UCSD-AML1 (cell line): Measurements from ENCODE around the gene KLF3.
"Not testable (repeated sequence)": the region's sequence is repeated elsewhere in the genome, so short reads cannot be mapped to it uniquely, and the experiment has no call there.

ENCODE experiments used
- DNase-seq: peaks from one replicate; lab custom pipeline; 2025; ENCODE audit not compliant: unreplicated experiment; lab: John Stamatoyannopoulos, UW

The KLF3 gene

DNA sequence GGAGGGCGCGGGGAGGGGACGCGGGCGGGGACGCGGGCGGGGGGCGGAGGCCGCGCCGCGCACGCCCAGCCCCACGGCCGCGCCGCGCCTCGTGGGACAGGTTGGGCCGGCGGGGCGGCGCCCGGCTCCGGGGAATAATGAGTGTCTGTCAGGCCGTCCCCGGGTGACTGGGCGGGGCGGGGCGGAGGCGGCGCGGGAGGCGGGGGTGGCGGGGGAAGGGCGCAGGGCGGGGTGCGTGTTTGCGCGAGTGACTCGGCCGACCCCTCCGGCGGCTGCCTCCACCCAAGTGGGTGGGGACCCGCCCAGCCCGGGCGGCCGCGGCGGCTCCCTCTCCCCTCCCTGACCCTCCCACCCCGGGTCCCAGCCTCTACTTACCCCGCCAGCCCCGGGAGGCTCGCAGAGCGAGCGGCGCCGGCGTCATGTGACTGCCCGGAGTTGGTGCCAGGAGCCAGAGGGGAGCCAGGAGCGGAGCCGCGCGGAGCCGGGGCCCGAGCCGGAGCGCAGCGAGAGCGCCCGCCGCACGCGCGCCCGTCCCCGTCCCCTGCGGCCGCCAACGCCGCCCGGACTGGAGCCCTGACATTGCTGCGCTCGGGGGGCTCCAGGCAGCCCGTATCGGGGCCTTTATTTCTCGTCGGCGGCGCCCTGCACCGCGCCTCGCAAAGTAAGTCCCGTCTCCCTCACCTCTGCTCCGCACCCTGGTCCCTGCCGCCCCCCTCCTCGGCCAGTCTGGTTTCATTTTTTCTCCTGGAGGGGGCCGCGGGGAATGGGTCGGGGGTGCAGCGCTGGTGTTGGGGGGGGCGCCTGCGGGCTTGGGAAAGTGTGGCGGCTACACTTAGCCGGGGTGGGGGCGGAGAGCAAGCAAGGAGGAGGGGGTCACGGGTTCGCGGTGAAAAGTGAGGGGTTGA, at the start of gene KLF3:
Gene KLF3 (plus strand): TSS at position 399 of the 905 bp plus-strand sequence. CDS start 16,427 bp downstream, outside the sequence.
- peak; percentile 90 for DNase-seq

DNA sequence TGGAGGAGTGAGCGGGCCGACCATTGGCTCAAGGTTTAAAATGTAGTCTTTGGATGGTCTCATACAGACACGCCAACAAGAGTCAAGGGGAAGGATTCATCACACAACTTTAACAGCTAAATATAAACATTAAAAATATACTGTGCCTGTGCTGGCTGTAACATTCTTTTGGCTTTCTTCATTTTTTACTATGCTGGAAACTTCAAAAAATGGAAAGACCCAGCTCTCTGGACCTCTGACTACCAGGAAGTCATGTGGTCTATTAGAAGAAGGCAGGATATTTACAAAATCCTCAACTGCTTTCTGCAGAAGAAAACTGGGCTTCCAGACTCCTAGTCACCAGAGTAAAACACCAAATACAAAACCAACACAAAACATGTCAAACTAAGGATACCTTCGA, 49.8 kb upstream of the KLF3 start:
- DNase-seq, result no peak

DNA sequence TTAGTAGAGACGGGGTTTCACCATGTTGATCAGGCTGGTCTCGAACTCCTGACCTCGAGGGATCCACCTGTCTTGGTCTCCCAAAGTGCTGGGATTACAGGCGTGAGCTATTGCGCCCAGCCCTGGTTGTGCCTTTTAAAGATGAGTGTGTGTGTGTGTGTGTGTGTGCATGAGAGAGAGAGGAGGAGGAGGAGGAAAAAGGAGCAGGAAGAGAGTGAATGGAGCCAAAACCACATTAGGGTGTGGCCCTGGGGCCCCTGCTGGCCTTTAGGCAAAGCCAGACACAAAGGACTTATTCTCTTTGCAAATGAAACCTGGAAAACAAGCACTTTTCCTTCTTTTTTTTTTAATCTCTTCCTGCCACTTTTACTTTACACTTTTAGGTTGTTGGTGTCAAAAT, 48.2 kb upstream of the KLF3 start:
- DNase-seq, result peak; percentile 20

DNA sequence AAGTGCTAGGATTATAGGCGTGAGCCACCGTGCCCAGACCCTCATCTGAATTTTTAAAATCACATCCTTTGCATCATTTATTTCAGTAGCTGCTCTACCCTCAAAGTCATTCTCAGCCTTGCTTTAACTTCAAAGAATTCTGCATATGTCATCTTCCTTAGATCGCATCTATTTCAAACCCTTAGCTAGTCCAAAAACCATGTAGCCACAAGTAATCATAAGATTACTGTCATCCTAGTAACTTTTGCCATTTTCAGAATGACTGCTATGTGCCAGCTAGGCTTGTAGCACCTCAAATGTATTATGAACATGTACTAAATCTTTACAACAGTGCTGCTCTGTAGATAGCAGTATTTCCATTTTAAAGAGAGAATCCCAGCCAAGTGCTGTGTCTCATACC, 45.5 kb upstream of the KLF3 start:
- no peak for DNase-seq

DNA sequence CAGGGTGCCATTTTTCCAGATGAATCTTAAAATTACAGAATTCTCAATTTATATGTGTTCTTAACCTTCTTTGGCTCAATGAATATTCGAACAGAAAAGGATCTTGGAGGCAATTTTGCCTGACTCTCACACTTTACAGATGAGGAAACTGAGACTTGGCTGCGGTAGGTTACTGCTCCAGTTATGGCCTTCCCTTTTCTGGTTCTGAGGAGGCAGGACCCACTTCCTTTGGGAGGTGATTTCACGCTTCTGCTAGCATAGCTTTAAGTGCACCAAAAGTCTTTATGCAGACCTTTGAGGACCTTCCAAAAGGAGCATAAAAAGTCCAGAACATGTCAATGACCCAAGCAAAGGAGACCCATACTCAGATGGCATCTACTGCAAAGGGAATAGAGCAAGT, 44.7 kb upstream of the KLF3 start:
- no peak for DNase-seq

DNA sequence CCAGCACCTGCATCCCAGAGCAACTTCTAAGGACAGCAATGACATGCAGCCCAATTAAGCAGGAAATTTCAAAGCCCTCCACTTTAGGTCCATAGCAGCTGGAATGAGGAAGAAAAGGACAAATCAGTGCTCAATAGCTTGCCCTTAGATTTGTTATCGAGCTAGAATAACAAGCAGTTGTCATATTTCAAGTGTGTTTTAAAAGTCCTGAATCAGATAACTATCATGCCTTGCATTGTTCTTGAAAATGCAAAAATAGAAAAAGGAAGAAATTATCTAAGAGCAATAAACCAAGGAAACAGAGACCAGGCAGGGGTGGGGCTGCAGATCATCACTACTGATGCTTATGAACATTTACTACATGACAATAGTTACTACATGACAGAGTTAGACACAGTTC, 43.9 kb upstream of the KLF3 start:
- DNase-seq, result no peak

DNA sequence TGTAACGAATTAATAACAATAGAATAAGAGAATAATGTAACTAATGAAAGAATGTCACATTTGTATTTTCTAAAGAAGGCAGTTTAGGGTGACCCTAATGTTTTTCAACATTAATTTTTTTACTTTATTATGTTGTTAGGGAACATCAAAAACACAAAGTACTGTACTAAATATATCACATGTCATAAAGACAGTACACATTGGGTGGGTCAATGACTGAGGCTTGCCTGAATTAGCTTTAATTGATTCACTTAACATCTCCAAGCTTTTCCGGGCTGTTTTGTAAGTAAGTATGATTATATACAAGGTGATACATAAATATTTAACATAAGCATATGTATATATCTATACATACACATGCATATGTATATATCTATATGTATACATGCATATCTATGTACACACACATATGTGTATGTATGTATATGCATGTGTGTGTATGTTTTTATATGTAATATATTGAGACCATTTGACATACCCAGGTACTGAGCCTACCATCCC, 43.4 kb upstream of the KLF3 start:
- DNase-seq, result no peak

DNA sequence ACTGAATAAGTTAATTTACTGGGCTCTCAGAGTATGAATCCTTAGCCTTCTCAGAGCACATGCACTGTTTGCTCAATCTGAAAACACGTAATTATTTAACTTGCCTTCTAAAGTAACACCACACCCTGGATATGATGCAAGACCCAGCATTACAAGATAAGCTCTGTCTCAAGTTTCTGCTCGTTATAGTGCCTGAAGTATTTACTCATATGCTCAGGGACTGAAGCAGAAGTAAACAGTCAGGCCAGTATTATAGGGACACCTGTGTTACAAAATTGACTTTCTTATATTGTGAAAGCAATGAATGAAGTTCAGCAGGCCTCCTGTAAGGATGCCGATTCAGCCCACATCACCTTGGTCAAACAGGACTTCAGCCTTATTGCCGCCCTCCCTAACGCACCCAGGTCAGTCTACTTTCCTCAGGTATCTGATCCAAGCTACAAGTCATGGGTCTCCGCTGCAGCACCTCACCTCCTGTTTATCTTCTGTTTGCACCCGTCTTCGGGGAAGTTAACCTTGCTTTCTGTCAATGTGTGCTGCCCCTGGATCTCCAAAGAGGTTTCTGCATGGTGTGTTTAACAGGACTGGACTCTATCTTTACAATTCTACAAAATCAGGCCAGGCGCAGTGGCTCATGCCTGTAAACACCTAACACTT, 42.8 kb upstream of the KLF3 start:
- no peak for DNase-seq

DNA sequence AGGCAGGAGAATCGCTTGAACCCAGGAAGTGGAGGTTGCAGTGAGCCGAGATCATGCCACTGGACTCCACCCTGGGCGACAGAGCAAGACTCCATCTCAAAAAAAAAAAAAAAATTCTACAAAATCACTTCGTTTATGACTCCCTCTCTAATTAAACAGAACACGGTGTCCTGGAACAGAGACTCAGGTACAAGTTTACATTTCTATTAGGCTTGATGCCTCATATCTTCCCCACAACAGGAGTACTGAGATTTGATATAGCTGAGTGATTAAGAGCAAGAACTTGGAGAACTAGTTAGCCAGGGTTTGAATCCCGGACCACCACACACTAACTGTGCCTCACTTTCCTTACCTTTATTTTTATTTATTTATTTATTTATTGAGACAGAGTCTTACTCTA, 42.2 kb upstream of the KLF3 start:
- no peak for DNase-seq

DNA sequence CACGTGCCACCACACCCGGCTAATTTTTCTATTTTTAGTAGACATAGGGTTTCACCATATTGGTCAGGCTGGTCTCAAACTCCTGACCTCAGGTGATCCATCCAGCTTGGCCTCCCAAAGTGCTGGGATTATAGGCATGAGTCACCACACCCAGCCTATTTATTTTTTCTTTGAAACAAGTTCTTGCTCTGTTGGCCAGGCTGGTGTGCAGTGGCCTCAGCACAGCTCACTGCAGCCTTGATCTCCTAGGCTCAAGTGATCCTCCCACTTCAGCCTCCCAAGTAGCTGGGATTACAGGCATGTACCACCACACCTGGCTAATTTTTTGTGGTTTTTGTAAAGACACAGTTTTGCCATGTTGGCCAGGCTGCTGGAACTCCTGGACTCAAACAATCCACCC, 41.7 kb upstream of the KLF3 start:
- DNase-seq, result not testable (repeated sequence)

DNA sequence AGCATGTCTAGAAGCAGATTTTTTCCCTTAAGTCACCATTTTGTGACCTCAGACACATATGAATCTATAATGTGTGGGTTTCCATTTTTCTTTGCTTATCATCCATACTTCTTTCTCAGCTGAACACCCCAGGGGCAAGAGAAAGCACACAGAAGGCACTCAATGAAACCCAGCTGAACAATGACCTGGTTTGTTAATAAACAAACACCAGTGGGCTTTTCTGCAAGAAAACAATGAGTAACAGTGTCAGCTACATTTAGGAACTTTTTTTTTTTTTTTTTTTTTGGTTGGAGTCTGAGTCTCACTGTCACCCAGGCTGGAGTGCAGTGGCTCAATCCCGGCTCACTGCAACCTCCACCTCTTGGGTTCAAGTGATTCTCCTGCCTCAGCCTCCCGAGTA, 40.7 kb upstream of the KLF3 start:
- DNase-seq, result no peak

DNA sequence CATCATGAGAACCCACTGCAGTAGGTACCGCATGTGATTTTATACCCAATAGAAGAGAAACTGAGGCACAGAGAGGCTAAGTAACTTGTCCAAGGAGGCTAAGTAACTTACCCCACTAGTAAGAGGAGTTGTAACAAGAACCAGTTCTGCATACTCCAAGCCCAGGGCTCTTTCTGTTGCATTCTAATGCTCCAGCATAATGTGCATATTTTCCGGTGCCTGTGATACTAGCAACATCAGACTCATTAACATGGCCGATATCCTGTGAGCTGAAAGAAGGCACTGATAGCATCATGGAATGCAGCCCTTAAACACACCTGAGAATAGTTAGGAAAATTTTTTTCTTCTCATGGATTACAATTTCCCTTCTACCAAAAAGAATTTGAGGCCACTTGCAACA, 39.7 kb upstream of the KLF3 start:
- no peak for DNase-seq

DNA sequence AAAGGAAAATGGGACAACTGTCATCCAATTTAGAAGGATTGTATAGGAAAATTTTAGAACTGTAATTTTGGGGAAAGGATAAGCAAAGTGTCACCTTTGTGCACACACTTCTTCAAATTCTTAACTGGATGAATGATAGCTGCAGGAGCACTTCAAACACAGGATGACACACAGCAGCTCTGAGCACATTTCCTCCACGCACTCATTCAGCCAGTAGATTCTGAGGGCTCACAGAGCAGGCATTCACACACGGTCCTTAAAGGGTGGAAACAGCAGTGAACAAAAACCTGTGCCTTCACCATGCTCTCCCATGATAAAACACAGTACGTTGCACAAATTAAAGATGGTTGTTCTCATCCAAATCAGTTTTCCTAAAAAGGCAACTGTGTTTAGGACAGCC, 38.5 kb upstream of the KLF3 start:
- no peak for DNase-seq

DNA sequence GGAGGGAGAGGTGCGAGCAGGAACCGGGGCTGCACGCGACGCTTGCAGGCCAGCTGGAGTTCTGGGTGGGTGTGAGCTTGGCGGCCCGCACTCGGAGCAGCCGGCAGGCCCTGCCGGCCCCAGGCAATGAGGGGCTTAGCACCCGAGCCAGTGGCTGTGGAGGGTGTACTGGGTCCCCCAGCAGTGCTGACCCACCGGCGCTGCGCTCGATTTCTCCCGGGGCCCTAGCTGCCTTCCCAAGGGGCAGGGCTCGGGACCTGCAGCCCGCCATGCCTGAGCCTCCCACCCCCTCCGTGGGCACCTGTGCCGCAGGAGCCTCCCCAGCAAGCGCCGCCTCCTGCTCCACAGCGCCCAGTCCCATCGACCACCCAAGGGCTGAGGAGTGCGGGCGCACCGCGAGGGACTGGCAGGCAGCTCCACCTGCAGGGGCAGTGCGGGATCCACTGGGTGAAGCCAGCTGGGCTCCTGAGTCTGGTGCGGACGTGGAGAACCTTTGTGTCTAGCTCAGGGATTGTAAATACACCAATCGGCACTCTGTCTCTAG, 37.0 kb upstream of the KLF3 start:
- not testable (repeated sequence) for DNase-seq

DNA sequence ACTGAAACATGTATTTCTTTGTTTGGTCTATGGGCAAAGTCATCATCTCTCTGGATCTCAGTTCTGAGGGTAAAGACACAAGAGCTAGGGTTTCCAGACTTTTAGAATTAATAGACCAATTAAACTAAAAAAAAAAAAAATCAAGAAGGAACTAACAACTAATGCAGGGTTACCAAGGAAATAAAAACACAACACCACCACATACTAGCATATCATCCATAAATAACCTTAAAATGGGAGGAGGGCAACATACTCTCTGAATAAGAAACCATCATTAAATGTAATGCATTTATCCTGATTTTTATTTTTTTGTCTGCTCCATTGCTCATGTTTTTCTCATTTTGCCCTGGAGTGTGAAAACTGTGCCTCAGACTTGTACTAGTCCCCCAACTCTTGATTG, 33.5 kb upstream of the KLF3 start:
- DNase-seq, result no peak

DNA sequence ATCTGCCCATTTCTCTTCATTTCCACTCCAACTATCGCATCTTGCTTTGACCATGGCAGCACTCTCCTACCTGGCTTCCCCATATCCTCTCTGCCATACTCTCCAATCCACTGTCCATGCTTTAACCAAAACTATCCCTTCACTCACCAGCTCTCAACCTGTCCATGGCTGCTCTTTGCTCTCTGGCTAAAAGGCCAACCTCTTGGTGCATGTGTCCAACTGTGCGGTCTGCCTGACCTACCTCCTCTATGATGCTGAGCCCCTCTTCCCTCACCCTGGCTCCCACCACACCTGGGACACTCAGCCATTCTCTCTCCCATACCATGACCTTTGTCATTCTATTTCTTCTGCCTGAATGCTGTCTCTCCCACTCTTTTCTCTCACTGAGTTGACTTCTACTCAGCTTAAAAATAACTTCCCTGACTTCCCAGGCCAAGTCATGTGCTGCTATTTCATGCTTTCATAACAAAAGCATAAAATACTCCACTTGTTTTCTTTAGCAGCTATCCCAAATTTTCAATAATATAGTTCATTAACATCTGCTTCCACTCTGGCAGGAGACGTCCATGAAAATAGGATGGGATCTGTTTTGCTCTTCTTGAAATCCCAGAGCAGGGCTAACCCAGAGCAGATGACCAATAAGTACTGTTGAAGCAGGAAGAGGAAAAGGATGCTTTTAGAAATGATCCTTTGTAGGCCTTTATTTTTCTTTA, 29.8 kb upstream of the KLF3 start:
- no peak for DNase-seq

DNA sequence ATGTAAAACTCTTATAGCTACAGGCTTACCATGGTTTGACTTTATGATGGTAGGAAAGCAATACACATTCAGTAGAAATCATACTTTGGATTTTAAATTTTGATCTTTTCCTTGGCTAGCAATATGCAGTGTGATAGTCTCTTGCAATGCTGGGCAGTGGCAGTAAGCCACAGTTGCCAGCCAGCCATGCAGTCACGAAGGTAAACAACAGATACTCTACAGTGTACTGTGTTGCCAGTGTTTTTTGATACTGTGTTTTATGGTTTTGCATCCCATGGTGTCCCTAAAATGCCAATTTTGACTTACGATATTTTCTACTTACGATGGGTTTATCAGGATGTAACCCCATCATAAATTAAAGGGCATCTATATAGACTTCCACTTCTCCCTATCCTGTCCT, 24.8 kb upstream of the KLF3 start:
- no peak for DNase-seq

DNA sequence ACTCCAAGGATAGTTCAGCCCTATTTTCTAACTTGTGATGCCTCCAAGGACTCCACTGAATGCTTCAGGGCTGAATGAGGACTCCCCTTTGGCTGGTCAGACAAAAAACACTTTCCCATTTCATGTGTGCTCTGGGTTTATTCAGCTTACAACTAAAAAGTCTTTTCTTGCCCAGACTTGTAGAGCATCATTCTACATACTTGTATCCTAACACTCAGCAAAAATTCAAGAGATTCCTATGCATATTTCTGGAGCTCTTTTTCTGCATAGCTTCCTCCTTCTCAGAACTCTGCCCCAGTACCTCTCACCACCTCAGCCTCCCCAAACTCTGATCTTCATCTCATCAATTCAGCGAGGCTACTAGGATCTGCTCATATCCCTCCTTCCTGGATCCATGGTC, 22.2 kb upstream of the KLF3 start:
- no peak for DNase-seq

DNA sequence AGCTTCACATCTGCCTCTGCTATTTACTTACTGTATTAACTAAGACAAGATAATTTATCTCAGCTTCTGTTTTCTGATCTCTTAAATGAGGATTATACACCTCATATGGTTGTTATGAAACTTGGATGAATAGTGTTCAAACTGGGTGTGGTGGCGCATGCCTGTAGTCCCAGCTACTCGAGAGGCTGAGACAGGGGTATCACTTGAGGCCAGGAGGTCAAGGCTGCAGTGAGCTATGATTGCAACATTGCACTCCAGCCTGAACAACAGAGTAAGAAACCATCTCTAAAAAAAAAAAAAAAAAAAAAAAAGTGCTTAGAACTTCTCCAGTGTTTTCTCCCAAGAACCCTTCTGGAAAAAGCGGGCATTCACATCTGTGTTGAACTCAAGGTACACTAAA, 19.8 kb upstream of the KLF3 start:
- no peak for DNase-seq

DNA sequence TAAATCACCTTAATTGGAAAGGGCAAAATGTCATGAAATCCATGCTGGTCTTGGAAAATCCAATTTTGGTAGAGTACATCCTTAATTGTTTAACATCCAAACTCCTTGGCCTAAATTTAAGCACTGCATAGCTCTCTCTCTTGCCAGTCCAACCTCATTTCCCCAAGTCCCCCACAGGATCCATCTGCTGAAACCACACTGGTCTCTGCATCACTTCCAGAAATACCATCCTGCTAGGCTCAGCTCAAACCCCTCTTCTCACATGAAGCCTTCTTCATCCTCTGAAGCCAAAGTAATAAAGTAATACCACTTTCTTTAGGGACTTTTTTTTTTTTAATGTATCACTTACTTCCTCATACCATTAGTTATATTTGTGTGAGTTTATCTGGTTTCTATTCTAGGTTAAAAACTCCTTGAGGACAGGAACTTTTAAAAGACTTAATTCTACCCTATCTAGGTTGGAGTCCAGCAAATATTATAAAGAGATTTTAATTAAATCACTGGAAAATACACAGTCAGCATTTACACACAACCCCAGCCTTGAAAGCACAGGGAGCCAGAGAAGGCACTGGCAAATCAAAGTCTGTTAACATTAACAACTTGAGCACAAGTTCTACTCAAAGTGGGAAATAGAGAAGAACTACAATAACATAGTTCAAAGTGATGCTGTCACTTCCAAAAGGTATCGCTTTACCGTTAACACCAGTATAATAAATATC, 16.7 kb upstream of the KLF3 start:
- no peak for DNase-seq

DNA sequence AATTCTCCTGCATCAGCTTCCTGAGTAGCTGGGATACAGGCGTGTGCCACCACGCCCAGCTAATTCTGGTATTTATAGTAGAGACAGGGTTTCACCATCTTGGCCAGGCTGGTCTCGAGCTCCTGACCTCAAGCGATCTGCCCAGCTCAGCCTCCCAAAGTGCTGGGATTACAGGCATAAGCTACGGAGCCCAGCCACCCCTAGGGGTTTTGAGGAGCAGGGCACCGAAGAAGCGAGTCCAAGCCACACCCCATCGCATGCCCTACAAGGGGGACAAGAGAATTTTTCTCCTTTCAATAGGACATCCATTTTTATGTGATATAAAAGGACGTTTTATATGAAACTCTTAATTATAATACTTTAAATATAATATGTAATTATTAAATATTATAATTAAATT, 13.9 kb upstream of the KLF3 start:
- no peak for DNase-seq
